ENCODE measurements around the gene AGPAT2.

AGPAT2 gene

DNA sequence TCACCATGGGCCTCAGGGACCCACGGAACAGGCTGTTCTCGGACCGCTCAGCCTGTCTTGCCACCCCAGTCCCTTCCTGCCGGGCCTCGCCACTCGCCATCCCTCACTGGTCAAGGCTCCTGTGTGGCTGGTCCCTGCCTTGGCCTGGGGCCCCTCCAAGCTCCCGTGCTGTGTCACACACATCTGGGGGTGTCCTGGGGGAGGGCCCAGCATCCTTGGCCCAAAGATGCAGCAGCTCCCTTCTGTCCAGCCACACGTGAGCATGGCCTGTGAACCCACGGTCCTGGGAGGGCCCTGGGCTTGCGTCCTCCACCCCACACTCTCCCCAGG lies 25.0 kb downstream of the AGPAT2 start:
- DNase-seq (ENCODE audit: extremely low read depth, low read depth): no peak
- TF ChIP-seq CTCF (IDR thresholded peaks at IDR 0.05; ENCODE audit: low read depth, low read length, missing control alignments): no peak
- no peak overlapping the region for H3K4me3 ChIP-seq (replicated peaks; ENCODE audit: low read depth, low read length)

DNA sequence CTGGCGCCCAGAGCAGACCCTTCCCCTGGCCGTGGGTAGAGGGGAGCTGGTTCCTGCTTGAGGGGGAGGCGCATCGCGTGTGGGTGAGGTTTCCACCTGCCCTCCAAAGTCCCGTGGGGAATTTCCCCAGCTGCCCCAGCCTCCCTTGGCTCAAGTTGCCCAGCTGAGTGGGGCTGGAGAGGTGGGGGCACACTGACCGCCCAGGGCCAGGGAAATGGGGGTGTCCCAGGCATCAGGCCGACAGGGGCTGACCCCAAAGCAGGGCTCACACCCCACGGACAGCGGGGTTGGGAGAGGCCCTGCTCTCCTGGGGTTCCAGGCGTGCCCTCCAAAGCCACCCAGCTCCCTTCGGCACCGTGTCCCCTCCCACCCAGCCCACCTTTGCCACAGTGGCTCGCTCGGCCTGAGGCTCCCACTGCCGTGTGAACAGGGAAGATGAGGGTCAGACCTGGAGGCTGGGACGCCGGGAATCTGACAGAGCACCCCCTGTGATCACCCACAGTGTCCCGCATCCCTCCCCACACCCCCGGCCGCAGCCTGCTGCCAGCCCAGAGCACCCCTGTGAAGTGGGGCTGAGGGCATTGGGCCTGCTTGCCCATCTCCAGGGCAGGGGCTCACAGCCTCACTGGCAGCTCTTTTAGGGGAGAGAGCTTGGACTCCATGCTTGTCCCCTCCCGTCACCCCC lies 25.5 kb downstream of the AGPAT2 start:
- no peak overlapping the region for H3K4me3 ChIP-seq (replicated peaks; ENCODE audit: low read depth, low read length)
- TF ChIP-seq CTCF (IDR thresholded peaks at IDR 0.05; ENCODE audit: low read depth, low read length, missing control alignments): no peak
- no peak for DNase-seq (ENCODE audit: extremely low read depth, low read depth)

DNA sequence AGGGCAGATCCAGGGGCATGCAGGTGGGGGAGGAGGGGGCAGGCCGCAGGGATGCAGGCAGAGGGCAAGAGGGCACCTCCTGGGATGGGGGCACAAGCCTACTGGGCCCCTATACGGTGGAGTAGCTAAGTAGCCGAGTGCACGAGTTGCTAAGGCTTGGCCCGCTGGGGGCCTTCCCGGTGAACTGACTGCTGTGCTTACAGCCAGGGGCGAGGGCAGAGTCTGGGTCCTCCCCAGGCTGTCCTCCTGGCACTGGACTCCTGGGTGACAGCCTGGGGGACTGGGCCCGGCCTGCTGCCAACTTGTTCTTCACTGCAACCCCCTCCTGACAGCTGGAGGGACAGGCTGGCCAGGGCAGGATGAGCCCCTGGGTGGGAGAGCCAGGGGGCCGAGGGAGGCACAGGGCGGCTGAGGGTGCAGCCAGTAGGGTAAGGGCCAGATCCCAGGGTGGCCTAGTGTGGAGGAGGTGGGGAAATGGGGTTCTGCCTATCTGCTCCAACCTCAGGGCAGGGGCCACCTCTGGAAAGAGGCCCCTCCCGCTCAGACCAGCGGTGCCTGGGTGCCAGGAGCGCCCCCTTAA lies 26.2 kb downstream of the AGPAT2 start:
- no peak overlapping the region for H3K4me3 ChIP-seq (replicated peaks; ENCODE audit: low read depth, low read length)
- DNase-seq (ENCODE audit: extremely low read depth, low read depth): no peak
- TF ChIP-seq CTCF (IDR thresholded peaks at IDR 0.05; ENCODE audit: low read depth, low read length, missing control alignments): no peak

GRCh38 chr9:136659861-136660784 lies 27.1 kb downstream of the AGPAT2 start:
- no peak for DNase-seq (ENCODE audit: extremely low read depth, low read depth)
- no peak for TF ChIP-seq CTCF (IDR thresholded peaks at IDR 0.05; ENCODE audit: low read depth, low read length, missing control alignments)
- H3K4me3 ChIP-seq (replicated peaks; ENCODE audit: low read depth, low read length): no peak overlapping the region

GRCh38 chr9:136658849-136659535 lies 28.3 kb downstream of the AGPAT2 start:
- no peak overlapping the region for H3K4me3 ChIP-seq (replicated peaks; ENCODE audit: low read depth, low read length)
- no peak for TF ChIP-seq CTCF (IDR thresholded peaks at IDR 0.05; ENCODE audit: low read depth, low read length, missing control alignments)
- no peak for DNase-seq (ENCODE audit: extremely low read depth, low read depth)

DNA sequence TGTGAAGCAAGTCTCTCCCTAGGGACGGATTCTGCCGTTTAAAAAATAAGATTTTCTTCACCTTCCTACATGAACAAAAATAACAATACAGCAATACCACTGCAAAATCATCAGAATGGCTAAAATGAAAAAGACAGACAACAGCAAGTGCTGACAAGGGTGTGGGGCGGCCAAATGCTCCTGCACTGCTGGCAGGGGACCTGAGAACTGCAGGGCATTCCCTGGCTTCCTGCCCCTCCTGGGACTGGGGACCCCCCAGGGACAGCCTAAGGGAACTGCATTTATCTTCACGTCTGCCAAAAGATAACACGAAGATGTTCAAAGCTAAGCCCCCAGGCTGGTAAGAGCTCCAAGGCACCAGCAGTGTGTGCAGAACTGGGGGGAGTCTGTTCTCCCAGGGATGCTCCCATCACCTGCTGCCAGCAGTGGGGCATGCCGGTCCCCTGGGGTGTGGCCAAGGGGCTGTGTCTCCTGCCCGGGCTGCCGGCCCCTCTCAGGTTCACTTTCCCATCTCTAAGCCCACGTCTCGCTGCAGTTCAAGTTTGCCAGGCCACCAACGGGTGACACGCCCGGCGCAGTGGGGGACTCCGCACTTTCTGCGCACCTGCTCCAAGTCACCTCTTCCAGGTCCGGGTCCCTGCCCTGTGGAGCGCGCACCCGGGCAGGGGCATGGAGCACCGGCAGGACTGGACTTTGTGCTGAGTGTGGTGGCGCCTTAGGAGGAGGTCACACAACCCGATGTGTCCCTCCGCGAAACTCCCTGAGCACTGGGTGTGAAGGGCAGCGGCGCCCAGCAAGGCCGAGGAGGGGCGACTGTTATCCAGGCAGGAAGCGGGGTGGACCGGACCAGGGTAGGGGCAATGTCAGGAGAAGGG lies 29.0 kb downstream of the AGPAT2 start:
- no peak for DNase-seq (ENCODE audit: extremely low read depth, low read depth)
- no peak overlapping the region for H3K4me3 ChIP-seq (replicated peaks; ENCODE audit: low read depth, low read length)
- no peak for TF ChIP-seq CTCF (IDR thresholded peaks at IDR 0.05; ENCODE audit: low read depth, low read length, missing control alignments)

Measured in HFF-Myc (cell line).